ENCODE data around the gene CDK10. TPM values are rescaled to one million over a fixed set of nuclear protein-coding genes. Genes with fewer than 3 reads are reported as not detected.
A peak's percentile ranks its signal among the peaks of the same experiment; 100 is the strongest.

The CDK10 gene
- polyA plus RNA-seq, 3 donors: 16.5 to 107 (median 18.3) TPM

DNA sequence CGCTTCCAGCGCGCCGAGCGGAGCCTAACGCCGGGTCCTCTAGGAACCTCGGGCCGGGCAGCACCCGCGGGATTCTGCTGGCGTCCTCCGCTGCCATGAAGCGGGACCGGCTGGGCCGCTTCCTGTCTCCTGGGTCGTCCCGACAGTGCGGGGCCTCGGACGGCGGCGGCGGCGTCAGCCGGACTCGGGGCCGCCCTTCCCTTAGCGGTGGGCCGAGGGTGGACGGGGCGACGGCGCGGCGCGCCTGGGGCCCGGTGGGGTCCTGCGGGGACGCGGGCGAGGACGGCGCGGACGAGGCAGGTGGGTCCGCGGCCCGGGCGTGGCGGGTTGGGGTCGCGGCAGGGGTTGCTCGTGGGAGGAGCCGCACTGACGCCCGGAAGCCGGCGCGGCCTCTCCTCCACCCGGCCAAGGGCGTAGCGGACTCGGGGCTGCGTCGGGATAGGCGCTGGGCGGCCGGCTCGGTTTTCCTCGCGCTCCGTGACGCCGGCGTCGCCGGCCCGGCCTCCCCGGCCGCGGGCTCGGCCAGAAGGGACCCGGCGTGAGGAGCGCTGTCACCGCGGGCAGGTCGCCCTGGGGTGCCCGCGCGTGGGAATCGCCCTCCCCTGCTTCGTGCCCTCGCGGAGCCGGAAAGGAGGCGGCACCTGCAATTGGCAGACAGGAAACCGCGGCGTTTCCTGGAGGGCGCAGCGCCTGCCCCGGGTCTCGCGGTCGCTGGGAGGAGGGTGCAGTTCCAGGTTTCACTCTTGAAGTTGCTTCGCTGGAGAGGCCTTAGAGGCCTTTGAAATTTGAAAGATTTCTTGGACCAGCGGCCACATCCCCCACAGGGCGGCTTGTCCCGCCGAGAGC, 35.3 kb downstream of the CDK10 start:
- Histone ChIP-seq H3K36me3 (replicated peaks in 1 of 2; ENCODE audit: control insufficient read depth in 1 of 2, insufficient read depth in 2 of 2, low read length in 2 of 2) (peaks cover 19 to 38% of the 10 kb centered on the region in 2 donors), H3K4me2 (replicated peaks; ENCODE audit: extremely low read depth, low read length, poor library complexity, severe bottlenecking) (peak overlapping the region; percentile 99), H4K20me1 (ENCODE audit: insufficient read depth, low read length) (peaks cover 50% of the 10 kb centered on the region), H2AFZ (ENCODE audit: insufficient read depth, low read depth, low read length, poor library complexity, severe bottlenecking) (peak overlapping the region; percentile 77), H3K79me2 (ENCODE audit: insufficient read depth, low read length) (peaks cover 59% of the 10 kb centered on the region), H3K4me1 (ENCODE audit: control insufficient read depth in 1 of 2, insufficient read depth in 2 of 2, low read length in 2 of 2) (peaks cover 45 to 57% of the 10 kb centered on the region in 2 donors), H3K9me3 (replicated peaks in 1 of 2; ENCODE audit: control insufficient read depth in 1 of 2, insufficient read depth in 1 of 2, low read length in 2 of 2) (no peaks in the 10 kb centered on the region), H3K27me3 (ENCODE audit: control insufficient read depth in 2 of 2, insufficient read depth in 2 of 2, low read length in 2 of 2) (no peaks in the 10 kb centered on the region), H3K4me3 (replicated peaks in 1 of 3; ENCODE audit: low read depth in 2 of 3, low read length in 3 of 3) (peak overlapping the region; percentile 51 to 97 (median 64)), H3K27ac (ENCODE audit: low read depth in 1 of 2, low read length in 2 of 2) (peak overlapping the region; percentile 56 to 92), H3K9ac (ENCODE audit: insufficient read depth, low read length, poor library complexity, severe bottlenecking) (peak overlapping the region; percentile 92)
- Mint-ChIP-seq H3K4me3 (peak overlapping the region; percentile 91 to 94), H3K27ac (peak overlapping the region; percentile 75 to 96 (median 92)), H3K9me3 (no peaks in the 10 kb centered on the region), H3K27me3 (ENCODE audit: low read depth in 3 of 3) (no peaks in the 10 kb centered on the region), H3K4me1 (peaks cover 51% of the 10 kb centered on the region), H3K36me3 (peaks cover 17 to 42% of the 10 kb centered on the region in 2 donors)
- TF ChIP-seq, protein P1, sequence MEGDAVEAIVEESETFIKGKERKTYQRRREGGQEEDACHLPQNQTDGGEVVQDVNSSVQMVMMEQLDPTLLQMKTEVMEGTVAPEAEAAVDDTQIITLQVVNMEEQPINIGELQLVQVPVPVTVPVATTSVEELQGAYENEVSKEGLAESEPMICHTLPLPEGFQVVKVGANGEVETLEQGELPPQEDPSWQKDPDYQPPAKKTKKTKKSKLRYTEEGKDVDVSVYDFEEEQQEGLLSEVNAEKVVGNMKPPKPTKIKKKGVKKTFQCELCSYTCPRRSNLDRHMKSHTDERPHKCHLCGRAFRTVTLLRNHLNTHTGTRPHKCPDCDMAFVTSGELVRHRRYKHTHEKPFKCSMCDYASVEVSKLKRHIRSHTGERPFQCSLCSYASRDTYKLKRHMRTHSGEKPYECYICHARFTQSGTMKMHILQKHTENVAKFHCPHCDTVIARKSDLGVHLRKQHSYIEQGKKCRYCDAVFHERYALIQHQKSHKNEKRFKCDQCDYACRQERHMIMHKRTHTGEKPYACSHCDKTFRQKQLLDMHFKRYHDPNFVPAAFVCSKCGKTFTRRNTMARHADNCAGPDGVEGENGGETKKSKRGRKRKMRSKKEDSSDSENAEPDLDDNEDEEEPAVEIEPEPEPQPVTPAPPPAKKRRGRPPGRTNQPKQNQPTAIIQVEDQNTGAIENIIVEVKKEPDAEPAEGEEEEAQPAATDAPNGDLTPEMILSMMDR (IDR thresholded peaks at IDR 0.05): no peak
- peak; percentile 55 to 76 (median 73) for DNase-seq
- intact Hi-C loops (cut with micrococcal nuclease): loop anchor here (2.0 to 5.0 kb wide), 3 partner anchors 39 to 159 kb away; partner anchors contain the start of gene RPL13 (in 1 of the 2)
- under 1% methylated on average over 112 of the region's 112 CpGs for WGBS (ENCODE audit: insufficient coverage)

DNA sequence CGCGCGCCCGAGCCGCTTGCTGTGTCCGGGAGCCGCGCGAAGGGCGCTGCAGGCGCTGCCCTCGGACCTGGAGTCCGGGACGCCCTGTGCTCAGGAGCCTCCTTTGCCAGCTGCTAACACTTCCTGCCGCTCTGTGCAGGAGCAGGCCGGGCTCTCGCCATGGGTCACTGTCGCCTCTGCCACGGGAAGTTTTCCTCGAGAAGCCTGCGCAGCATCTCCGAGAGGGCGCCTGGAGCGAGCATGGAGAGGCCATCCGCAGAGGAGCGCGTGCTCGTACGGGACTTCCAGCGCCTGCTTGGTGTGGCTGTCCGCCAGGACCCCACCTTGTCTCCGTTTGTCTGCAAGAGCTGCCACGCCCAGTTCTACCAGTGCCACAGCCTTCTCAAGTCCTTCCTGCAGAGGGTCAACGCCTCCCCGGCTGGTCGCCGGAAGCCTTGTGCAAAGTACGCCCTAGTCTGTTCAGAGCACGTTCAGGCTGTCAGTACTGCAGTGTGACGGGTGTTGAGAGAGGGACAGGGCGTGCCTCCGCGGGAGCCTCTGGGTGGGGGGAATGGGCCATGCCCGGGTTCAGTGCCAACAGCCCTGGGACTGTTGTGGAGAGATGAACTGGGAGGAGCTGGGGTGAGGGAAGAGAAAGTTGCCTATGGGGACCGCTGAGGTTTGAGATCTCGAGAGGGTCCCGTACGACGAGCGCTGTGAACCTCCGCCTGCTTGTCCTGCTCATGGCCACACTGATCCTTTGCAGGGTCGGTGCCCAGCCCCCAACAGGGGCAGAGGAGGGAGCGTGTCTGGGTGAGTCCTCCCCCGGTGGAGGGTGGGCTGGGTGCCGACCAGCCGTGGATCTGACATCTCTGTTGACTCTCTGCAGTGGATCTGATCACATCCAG, 36.1 kb downstream of the CDK10 start:
- Histone ChIP-seq H2AFZ (ENCODE audit: insufficient read depth, low read depth, low read length, poor library complexity, severe bottlenecking) (peak overlapping the region; percentile 77), H3K4me2 (replicated peaks; ENCODE audit: extremely low read depth, low read length, poor library complexity, severe bottlenecking) (peak overlapping the region; percentile 99)
- H3K4me1 Mint-ChIP-seq: peaks cover 48% of the 10 kb centered on the region

More for the DNA sequence above, 36.1 kb downstream of the CDK10 start:
- Histone ChIP-seq H3K9me3 (replicated peaks in 1 of 2; ENCODE audit: control insufficient read depth in 1 of 2, insufficient read depth in 1 of 2, low read length in 2 of 2) (no peaks in the 10 kb centered on the region), H3K79me2 (ENCODE audit: insufficient read depth, low read length) (peaks cover 68% of the 10 kb centered on the region), H3K27me3 (ENCODE audit: control insufficient read depth in 2 of 2, insufficient read depth in 2 of 2, low read length in 2 of 2) (no peaks in the 10 kb centered on the region), H3K27ac (ENCODE audit: low read depth in 1 of 2, low read length in 2 of 2) (peak overlapping the region; percentile 56 to 92), H3K36me3 (replicated peaks in 1 of 2; ENCODE audit: control insufficient read depth in 1 of 2, insufficient read depth in 2 of 2, low read length in 2 of 2) (peaks cover 27 to 46% of the 10 kb centered on the region in 2 donors), H3K4me1 (ENCODE audit: control insufficient read depth in 1 of 2, insufficient read depth in 2 of 2, low read length in 2 of 2) (peaks cover 45 to 53% of the 10 kb centered on the region in 2 donors), H4K20me1 (ENCODE audit: insufficient read depth, low read length) (peaks cover 59% of the 10 kb centered on the region), H3K4me3 (replicated peaks in 1 of 3; ENCODE audit: low read depth in 2 of 3, low read length in 3 of 3) (peak overlapping the region; percentile 51 to 97 (median 64)), H3K9ac (ENCODE audit: insufficient read depth, low read length, poor library complexity, severe bottlenecking) (peak overlapping the region; percentile 92)
- H3K9me3 Mint-ChIP-seq: no peaks in the 10 kb centered on the region
- peak overlapping the region; percentile 86 to 96 (median 92) for H3K27ac Mint-ChIP-seq
- TF ChIP-seq, protein P1 (IDR thresholded peaks at IDR 0.05): no peak
- H3K4me3 Mint-ChIP-seq: peak overlapping the region; percentile 91 to 94
- H3K27me3 Mint-ChIP-seq (ENCODE audit: low read depth in 3 of 3): no peaks in the 10 kb centered on the region
- intact Hi-C loops (cut with micrococcal nuclease): loop anchor here (5.0 kb wide), 2 partner anchors 40 to 160 kb away; partner anchors contain the start of gene RPL13 (in 1 of the 2)
- DNase-seq: peak; percentile 37 to 58 (median 51)
- peaks cover 23 to 51% of the 10 kb centered on the region in 2 donors for H3K36me3 Mint-ChIP-seq
- WGBS (ENCODE audit: insufficient coverage): 7% methylated on average over 56 of the region's 56 CpGs
